CD4-positive, alpha-beta T cell treated with Interleukin-1 beta for 1 hour (primary cell): ENCODE measurements around the gene TMEM158.
A peak's percentile ranks its signal among the peaks of the same experiment; 100 is the strongest.

Experiments
- DNase-seq, 2 donors: peaks; one replicate each; pipeline ENCODE4 v3.0.0-alpha.2; 2020 to 2022

Gene TMEM158

DNA sequence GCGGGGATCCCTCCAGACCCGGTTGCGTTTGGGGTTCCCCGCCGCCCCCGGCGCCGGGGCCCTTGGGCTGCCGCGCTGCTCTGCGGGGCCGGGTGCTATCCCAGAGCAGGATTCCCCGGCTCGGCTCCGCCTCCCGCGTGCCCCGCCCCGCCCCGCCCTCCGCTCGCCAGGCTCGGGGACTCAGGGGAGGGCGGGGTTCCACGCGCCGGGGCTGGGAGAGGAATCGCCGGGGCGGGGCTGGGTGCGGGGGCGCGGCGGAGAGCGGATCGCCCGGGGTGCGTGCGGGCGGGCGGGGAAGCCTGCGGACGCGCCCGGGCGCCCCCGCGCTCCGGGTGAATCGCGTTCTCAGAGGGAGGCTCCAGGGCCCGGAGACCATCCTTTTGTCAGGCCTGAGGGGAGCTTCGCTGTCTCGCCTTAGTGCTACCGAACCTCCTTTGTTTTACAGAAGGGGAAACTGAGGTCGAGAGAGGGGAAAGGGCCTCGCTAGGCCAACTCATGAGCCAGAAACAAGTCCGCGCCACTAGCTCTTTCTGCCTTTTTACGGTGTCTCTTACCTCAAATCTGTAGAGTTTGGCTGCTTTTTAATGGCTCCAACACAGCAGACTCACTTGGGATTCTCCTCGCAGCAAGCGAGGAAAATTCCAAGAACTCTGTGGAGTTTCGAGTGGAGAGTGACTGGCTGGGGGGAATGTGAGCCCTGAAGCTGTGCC lies at the start of gene TMEM158:
TSS of gene TMEM158 (minus strand) at position 82 of the 710 bp plus-strand sequence. CDS start 260 bp downstream, outside the sequence.
- peak; percentile 75 to 78 for DNase-seq

DNA sequence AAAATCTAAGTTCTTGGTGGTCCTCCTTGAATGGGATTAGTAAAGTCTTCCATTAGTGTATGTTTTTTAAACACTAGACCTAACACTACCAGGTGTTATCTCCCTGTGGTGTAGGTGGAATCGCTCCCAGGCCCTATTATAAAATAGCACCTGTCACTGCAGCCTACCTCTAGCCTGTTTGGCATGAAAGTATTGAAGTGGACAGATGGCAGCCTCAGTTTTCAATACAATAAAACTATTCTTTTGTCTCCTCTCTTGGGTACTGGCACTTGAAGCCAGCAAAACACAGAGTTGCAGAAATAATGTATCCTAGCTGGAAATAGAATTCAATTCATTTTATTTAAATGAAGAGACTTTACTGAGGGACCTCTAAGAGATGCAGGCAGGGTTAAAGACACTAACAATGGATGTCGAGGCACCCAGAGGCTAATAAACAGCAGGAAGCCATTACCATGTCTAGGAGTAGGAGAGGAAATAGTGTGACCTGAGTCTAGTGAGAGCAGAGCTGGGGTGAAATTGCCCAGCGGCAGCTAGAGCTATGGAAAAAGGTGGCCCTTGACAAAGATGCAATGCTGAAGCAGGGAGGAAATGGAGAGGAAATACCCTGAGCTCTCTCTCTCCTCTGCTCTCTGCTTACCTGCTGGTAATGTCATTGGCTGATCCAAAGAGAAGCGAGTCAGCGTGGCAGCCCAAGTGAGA lies 49.1 kb upstream of the TMEM158 start:
- no peak for DNase-seq

DNA sequence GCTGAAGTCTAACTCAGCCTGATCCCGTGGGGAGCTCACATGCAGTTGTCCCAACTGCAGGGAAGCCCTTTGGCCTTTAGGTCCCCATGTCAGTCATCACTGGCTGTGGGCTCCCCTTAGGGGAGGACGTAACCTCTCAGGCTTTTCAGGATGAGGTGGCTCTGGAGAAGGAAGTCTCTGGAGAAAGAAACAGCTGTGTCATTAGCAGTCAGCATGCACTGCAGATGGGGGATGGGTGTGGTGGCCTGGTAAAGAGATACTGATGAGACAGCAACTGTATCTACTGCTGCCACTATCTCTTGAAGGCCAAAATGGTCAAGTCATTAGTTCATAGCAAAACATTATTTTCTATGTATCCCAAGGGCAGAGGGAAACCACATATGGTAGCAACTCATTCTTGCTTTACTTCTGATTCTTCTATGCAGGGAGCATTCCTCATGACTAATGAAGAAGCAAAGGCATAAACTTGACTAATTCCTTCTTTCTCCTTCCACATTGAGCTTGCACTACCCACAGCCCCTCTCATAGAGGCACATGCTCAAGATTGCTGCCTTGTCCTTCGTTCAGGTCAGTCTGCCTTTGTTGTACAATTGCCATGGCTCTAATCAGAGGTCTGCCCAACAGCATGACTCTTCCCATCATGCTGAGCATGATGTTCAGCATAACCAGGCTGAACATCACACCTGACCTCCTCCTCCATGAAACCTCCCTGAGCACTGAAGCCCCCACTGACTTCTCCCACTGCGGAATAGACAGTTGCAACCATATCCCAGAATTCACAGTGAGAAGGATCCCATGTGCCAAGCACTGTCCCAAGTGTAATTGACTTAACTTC lies 47.8 kb upstream of the TMEM158 start:
- no peak for DNase-seq

DNA sequence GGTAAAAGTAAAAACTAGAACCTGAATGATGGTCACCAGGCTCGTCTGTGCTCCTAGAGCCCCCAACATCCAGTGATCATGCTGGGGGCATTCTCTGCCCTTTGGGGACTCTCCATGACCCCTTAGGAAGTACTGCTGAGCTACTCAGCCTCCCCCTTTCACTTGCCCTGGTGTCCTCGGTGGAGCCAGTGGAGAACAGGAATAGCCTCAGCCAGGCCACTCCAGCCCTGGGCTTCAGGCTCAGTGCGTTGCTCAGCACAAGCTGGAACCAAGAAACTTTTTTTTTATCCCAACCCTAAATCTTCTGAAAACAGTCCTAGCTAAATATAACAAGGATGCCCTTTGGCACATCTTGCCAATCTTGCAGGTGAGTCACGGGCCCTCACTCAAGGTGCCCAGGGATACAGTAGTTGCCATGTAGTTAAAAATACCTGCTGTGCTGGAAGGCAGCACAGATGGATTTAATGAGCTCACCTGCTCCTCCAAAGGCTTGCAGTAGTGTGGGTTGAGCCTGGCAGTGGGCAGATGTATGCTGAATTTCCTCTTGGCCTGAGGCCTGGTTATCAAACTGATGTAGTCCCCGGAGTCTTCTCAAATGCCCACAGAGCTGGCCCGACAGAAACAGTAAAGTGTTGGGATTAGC lies 46.9 kb upstream of the TMEM158 start:
- no peak for DNase-seq

DNA sequence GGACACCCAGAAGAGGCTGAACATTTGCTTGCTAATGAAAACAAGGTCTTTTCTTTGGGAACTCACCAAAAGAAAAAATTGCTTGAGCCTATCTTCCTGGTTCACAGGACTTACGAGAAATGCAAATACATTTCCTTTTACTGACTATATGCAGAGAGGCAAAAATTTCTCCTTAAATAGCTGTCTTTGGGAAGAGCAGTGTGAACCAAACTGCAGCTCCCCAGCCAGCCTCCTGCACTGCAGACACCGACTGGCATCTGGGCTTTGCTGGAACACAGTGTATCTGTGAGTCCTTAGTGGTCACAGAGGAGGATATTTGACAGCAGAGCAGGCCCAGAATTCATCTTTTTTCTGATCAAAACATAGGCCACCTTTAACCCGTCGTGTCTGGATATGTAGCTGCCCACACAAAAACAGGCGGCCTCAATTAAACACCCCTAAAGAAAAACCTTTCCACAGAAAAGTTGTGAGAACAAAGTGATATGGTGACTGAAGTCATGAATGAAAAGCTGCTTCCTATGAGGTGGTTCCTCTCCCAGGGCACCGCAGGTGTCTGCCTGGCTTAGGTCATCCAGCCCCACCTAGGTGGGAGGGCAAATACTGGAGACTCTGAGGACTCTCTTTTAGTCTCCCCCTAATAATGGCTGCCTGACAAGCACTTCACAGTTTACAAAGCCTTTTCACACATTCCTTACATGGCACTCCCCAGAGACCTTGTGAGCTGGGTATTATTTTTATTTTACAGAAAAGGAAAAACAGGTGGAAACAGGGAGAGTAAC lies 46.1 kb upstream of the TMEM158 start:
- no peak for DNase-seq

DNA sequence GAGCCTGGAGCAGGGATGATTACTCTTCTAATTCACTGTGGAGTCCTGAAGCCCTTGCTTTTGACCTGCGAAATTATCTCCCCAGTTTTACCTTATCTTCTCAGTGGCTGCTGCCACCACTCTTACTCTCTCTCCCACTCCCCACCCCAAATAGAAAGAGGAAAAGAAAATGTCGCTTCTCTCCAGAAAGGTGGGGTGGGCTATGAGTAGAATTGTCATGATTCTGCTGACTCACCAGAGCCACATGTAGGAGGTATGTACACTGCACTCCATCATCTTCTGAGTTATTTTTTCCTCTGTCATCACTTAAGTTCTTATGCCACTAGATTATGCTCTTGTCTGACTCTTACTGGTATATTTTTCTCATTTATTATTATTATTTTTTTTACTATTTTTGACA lies 43.9 kb upstream of the TMEM158 start:
- no peak for DNase-seq

DNA sequence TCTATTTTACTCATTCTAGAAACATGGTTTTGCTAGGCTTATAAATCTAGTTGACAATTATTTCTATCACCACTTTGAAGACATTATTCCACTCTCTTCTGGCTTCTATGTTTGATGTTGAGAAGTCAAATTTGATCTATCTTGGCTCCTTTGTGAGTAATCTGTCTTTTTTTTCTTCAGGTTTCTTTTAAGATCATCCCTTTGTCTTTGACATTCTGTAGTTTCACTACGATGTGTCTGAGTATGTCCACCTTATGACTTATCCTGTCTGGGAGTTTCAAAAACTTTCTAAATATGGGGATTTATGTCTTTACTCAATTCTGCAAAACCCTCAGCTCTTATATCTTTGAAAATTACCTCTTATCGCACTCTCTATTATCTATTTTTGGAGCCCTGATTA lies 41.0 kb upstream of the TMEM158 start:
- no peak for DNase-seq

DNA sequence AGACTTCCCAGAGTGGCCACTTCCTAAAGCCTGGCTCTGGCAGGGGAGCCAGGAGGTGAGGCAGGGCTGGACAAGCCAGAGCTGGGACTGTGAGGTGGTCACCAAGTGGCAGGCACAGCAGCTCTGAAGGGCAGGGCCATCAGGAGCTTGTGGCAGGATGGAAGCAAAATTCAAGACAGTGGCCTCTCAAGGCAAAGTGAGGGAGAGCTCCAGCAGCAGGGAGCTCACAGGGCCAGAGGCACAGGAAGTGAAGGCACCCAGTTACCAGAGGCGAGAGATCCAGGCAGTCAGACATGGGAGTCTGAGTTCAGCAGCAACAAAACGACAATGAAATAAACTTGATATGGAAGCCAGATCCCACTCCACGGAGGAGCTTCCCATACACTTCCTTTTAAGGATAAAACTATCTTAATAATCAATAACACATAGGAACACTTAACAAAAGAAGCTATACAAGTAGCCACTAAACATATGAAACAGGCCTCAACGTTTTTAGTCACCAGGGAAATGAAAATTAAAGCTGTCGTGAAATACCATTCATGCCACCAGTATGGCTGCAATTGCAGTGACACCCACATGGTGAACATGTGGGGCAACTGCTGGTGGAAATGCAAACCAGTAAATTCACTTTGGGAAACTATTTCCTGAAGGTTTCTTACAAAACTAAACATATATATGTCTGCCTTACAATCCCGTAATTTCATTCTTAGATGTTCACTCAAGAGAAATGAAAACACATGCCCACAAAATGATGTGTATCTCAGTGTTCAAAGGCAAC lies 35.4 kb upstream of the TMEM158 start:
- no peak for DNase-seq

DNA sequence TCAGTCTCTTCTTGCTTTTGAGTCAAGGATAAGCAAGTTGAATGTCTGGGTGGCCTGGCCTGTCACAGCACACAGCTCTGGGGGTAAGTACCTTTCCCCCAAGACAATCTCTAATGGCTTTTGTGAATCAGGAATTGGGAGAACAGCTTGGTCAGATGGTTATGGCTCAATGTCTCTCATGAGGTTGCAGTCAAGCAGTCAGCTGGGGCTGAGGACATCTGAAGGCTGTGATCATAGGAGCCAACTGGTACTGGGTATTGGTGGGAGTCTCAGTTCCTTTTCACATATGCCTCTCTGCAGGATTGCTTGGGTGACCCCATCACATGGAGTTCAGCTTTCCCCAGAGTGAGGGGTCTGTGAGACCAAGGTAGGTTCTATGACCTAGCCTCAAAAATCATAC lies 33.0 kb upstream of the TMEM158 start:
- DNase-seq: no peak

DNA sequence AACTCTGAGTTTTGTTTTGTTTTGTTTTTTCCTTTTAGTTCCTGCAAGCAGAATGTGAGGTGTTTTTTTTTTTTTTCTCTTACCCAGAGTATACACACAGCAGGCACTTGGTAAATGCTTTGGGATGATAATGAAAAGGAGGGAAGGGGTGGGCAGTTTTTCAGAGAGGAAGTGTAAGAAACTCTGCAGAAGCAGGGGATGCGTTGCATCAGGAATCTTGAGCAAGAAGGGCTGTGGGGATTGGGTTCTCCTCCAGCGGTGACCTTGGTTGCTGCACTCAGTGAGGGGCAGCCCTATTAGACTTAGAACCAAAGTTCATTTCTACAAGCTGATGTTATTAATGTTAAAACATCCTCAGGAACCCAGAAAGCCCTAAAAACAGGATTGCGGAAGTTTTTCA lies 32.2 kb upstream of the TMEM158 start:
- no peak for DNase-seq

DNA sequence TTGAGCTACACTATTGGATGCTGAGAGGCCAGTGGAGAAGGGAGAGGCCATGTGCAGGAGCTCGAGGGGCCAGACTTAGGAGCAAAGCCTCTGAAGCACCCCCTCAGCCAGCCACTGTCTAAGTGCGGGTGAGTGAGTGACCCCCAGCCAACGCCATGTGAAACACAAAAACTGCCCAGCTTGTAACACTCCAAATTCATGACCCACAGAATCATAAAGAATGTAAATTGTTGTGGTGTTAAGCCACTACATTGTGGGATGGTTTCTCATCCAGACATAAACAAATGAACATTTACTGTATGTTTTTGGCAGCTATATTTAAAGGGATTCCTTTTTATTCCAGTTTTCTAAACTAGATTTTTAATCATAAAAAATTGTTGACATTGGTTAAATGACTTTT lies 27.2 kb upstream of the TMEM158 start:
- DNase-seq: no peak

DNA sequence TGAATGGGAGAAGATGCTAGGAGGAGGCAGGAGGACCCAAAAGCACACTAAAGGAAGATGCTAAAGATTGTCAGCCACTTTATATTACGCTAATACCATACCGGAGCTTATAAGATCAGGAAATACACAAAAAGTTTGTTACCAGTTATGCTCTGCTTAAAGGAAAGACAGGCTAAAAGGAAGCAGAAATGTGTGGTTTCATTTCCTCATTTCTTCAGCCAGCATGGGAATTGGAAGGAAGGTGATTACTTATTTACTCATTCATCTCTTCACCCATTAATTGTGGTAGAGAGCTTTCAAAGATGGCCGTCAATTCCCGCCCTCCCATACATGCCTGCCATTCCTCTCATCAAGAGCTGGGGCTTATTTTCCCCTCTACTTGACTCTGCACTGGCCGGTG lies 26.7 kb upstream of the TMEM158 start:
- DNase-seq: no peak

DNA sequence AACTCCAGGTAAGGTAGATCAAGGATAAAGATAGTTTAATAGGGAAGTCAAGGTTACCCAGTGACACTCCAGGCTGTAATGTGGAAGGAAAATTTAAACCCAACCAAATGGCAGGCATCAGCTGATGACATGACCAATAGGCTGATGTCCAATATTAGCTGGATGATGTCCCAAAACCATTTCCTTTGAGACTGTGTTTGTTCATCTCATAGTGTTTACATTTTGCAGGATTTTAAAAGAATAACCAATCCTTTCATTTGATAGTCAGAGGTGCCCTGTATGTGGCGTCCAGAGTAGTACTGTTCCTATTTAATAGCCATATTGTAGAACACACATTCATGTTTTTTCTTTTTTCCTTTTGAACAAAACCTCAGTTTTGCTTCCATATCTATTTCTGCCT lies 23.3 kb upstream of the TMEM158 start:
- DNase-seq: no peak

DNA sequence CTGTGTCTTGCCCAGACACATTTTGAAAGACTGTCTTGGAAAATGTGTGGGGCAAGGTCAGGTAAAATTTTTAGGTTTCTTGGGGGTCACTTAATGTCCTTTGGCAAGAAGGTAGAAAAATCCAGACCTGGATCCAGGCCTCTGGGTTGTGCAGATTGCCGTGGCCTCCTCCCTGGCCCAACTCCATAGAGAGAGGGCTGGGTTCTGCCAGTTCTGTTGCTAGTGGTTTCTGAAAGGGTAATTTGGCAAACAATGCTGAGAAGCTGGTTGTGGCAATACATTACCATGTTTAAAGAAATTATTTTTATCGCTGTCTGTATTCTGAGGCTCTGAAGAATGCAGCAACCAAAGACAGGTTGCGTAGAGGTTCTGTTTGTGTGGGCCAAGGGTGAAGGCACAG lies 20.2 kb upstream of the TMEM158 start:
- no peak for DNase-seq

DNA sequence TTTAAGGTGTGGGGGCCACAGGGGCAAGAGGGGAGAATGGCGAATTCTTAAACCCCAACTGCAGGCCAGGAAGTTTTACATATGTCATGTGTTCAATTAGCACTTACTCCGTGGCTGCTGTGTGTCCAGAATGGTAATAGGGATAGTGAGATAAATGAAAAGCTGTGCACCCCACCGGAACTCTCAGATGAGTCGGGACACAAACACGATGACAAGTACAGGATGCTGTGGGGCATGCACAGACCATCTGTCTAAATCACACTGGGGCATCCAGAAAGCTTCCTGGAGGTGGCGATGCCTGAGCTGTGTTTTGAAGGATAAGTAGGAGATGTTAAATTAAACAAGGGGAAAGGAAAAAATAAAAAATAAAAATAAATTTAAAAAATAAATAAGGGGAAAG lies 18.3 kb upstream of the TMEM158 start:
- no peak for DNase-seq

DNA sequence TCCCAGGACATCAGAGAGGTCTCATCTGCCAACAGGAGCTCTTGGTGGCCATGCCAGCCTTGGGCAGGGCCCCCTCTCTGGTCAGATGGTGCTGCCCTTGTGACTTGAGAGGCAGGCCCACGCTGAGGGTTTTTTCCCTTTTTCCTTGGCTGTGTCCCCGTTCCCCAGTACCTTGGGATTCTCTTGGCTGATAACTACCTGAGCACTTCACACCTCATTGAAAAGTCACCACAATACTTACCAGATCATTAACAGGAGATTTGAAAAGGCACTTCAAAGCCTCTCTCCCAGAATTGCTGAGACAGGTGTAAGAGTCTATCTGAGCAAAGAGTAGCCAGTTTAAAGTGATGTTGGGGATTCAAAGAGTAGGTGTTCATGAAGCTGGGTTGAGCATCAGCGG lies 15.1 kb upstream of the TMEM158 start:
- no peak for DNase-seq

DNA sequence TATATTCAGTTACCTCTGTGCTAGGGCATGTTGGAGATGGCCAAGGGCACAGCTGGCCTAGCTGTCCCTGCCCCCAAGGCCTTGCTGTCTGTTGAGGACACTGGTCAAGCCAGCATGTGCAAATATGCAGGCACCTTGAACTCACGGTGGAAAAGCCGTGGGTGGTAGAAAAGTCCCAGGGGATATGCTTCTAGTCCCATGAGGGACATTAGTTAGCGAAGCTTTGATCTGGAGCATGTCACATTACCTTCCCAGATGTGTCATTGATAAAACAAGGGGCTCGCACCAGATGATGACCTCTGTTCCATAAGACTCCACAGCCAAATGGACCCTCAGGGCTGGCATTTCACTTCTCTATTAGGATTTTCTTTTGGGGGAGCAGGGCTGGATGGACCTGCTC lies 14.2 kb upstream of the TMEM158 start:
- DNase-seq: no peak

DNA sequence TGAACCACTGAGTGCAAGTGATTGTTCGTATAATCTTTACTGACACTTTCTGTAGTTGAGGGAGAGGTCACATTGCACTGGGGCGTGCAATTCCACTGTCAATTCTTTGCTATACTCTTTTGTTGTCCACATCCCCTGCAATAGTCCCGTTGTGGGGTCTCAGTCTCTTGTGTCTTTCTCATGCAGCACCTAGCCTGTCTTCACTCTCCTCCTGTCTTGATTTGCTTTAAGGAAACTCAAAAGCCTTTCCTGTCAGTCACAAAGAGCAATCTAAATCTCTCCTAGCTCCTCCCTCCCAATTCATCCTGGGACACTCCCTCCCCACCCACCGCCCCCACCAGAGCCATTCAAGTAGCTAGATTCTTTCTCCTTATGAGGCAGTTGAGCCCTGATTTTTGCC lies 13.2 kb upstream of the TMEM158 start:
- no peak for DNase-seq

DNA sequence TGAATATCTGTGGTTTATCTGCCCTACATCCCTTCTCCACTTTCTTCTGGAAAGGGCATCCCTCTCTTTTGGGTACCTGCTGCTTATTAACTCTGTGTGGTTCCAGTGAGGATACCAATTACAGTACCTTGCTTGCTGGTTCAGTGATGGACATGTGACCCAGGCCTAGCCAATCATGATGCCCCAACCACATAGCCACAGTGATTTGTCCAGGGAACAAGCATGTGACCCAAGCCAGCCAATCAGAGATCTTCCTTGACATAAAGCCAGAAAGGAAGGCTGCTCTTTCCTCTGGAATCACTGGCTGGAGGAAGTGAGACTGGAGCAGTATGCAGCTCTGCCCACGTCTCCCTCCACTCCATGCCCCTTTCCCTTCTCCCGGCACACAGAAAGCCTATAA lies 10.9 kb upstream of the TMEM158 start:
- DNase-seq: no peak

DNA sequence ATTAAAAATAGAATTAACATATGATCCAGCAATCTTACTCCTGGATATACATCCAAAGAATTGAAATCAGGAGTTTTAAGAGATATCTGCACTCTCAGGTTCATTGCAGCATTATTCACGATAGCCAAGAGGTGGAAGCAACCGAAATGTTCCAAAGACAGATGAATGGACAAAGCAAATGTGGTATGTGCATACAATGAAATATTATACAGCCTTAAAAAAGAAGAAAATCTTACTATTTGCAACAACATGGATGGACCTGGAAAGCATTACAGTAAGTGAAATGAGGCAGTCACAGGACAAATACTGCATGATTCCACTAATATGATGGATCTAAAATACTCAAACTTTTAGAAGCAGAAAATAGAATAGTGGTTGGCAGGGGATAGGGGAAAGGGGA lies 9.3 kb upstream of the TMEM158 start:
- DNase-seq: no peak

DNA sequence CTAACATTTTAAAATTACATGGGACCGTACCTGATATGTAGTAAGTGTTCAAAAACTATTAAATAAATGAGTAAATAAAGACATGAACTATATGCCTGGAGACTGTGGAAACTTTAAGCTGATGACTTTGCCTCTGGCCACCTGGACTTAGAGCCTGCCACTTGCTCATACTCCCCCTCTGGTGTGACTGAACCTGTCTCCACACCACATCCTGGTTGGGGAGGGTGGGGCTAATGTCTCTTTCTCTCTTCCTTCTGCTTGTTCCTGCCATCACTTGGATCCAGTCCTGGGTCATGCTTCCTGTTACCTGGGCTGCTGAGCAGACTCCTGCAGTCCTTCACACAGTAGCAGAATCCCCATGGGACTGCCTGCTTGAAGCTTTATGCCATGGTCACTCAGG lies 8.2 kb upstream of the TMEM158 start:
- no peak for DNase-seq

DNA sequence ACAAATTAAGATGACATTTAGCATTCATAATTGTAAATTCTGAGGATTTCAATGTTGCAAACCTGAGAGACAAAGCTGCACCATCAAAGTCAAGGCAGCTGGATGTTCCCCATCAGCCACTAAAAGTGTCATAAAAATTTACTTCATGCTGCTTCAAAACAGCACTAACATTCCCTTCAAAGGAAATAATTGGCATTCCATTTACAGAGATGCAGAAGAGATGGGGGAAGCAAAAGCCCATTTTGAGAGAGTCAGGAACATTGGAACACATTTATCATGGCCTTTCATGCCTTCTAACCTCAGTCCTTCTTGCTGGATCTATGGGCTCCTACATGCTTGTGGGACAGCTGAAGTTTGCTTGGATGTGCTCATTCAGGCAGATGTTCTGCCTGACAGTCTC lies 6.4 kb upstream of the TMEM158 start:
- DNase-seq: no peak
